HepG2 (cell line): ENCODE measurements around the gene LRRC45. TPM values are rescaled to one million over a fixed set of nuclear protein-coding genes. Genes with fewer than 3 reads are reported as not detected.

Experiments used
- AGO2 ChIP-seq: fragments of 200-400 bp; formaldehyde crosslinking; optimal IDR thresholded peaks from 2 replicates; pipeline ENCODE3; 2017; ENCODE audit warnings: mild to moderate bottlenecking, low read depth, low read length, moderate library complexity
- DMTF1 ChIP-seq: sonication (generic); formaldehyde crosslinking; IDR thresholded peaks from 2 replicates; pipeline ENCODE4 v1.4.0; 2020; ENCODE audit warnings: mild to moderate bottlenecking, missing genetic modification reagents
- FOXM1 ChIP-seq: sonication (generic); formaldehyde crosslinking; IDR thresholded peaks from 2 replicates; pipeline ENCODE4 v1.5.0; 2020; ENCODE audit warnings: missing genetic modification reagents
- FOXP1 ChIP-seq, 2 experiments: fragments of 450-650 bp in 1 of 2; IDR thresholded peaks; 2 replicates each; pipeline ENCODE4 v1.6.1; 2017 to 2018; ENCODE audit warnings: antibody characterized with exemption in 1 of 2
- FOXP4 ChIP-seq: sonication (generic); formaldehyde crosslinking; IDR thresholded peaks from 2 replicates; pipeline ENCODE4 v1.4.0; 2020; ENCODE audit warnings: missing genetic modification reagents
- HCFC1 ChIP-seq: fragments of 150-350 bp; IDR thresholded peaks from 2 replicates; pipeline ENCODE4 v1.6.1; 2014; ENCODE audit warnings: low read depth, low read length
- HOXD1 ChIP-seq: sonication (generic); formaldehyde crosslinking; IDR thresholded peaks from 2 replicates; pipeline ENCODE4 v1.5.0; 2020; ENCODE audit warnings: missing genetic modification reagents
- JUN ChIP-seq: sonication (generic); formaldehyde crosslinking; IDR thresholded peaks from 2 replicates; pipeline ENCODE4 v1.4.0; 2020; ENCODE audit warnings: mild to moderate bottlenecking, missing genetic modification reagents
- MTF1 ChIP-seq: sonication (generic); formaldehyde crosslinking; IDR thresholded peaks from 2 replicates; pipeline ENCODE4 v1.5.0; 2020; ENCODE audit warnings: missing genetic modification reagents
- NCOA1 ChIP-seq: sonication (generic); formaldehyde crosslinking; IDR thresholded peaks from 2 replicates; pipeline ENCODE4 v1.9.0; 2021; ENCODE audit warnings: missing genetic modification reagents
- NONO ChIP-seq, 2 experiments: fragments of 450-650 bp in 1 of 2; sonication (generic) in 1 of 2; formaldehyde crosslinking in 1 of 2; IDR thresholded peaks in 1 of 2; conservative IDR thresholded peaks in 1 of 2; 2 replicates each; pipeline versions ENCODE4 v1.6.1 to v1.8.0; 2017 to 2022; ENCODE audit warnings: mild to moderate bottlenecking in 1 of 2, missing genetic modification reagents in 1 of 2, moderate library complexity in 1 of 2
- NRL ChIP-seq: sonication (generic); formaldehyde crosslinking; IDR thresholded peaks from 2 replicates; pipeline ENCODE4 v1.5.0; 2020; ENCODE audit warnings: missing genetic modification reagents, mild to moderate bottlenecking, moderate library complexity, borderline replicate concordance
- PLRG1 ChIP-seq: fragments of 450-650 bp; conservative IDR thresholded peaks from 2 replicates; pipeline ENCODE4 v1.6.1; 2016
- SMAD9 ChIP-seq: sonication (generic); formaldehyde crosslinking; IDR thresholded peaks from 2 replicates; pipeline ENCODE4 v1.5.1; 2020; ENCODE audit warnings: mild to moderate bottlenecking, missing genetic modification reagents
- U2AF1 ChIP-seq: fragments of 200-400 bp; formaldehyde crosslinking; optimal IDR thresholded peaks from 2 replicates; pipeline ENCODE3; 2017; ENCODE audit warnings: mild to moderate bottlenecking, low read depth, low read length
- ZMYM4 ChIP-seq: sonication (generic); formaldehyde crosslinking; IDR thresholded peaks from 2 replicates; pipeline ENCODE4 v1.8.1; 2023; ENCODE audit warnings: mild to moderate bottlenecking, missing genetic modification reagents
- ZNF10 ChIP-seq: sonication (generic); formaldehyde crosslinking; IDR thresholded peaks from 2 replicates; pipeline ENCODE4 v1.4.0; 2020; ENCODE audit warnings: mild to moderate bottlenecking, low read depth, missing genetic modification reagents, borderline replicate concordance
- ZNF574 ChIP-seq: sonication (generic); formaldehyde crosslinking; IDR thresholded peaks from 2 replicates; pipeline ENCODE4 v1.4.0; 2020; ENCODE audit warnings: missing genetic modification reagents
- ZNF597 ChIP-seq: sonication (generic); formaldehyde crosslinking; IDR thresholded peaks from 2 replicates; pipeline ENCODE4 v1.5.0; 2020; ENCODE audit warnings: missing genetic modification reagents
- ZNF629 ChIP-seq: sonication (generic); formaldehyde crosslinking; conservative IDR thresholded peaks from 2 replicates; pipeline ENCODE4 v1.5.0; 2020; ENCODE audit warnings: missing genetic modification reagents
- ZNF777 ChIP-seq: sonication (generic); formaldehyde crosslinking; IDR thresholded peaks from 2 replicates; pipeline ENCODE4 v1.4.0; 2020; ENCODE audit warnings: missing genetic modification reagents
- ZNF788 ChIP-seq: sonication (generic); formaldehyde crosslinking; IDR thresholded peaks from 2 replicates; pipeline ENCODE4 v1.5.0; 2020; ENCODE audit warnings: mild to moderate bottlenecking, missing genetic modification reagents, borderline replicate concordance
- ZNF891 ChIP-seq: sonication (generic); formaldehyde crosslinking; IDR thresholded peaks from 2 replicates; pipeline ENCODE4 v1.5.0; 2020; ENCODE audit warnings: mild to moderate bottlenecking, missing genetic modification reagents
- polyA plus RNA-seq, 8 experiments: library from polyadenylated mRNA; depleted of rRNA in 3 of 8; stranded (reverse) in 7 of 8; unstranded in 1 of 8; fragments of >200 nt; fragmentation: Illumina TruSeq in 4 of 8; extraction: Trizol in 4 of 8; gene quantifications; 2 replicates each; pipeline versions ENCODE4 v1.2.1 to v1.2.3, GENCODE V29; 2011 to 2016; ENCODE audit warnings: low read depth in 4 of 8, missing spikeins in 1 of 8, mixed read lengths in 1 of 8; ENCODE audit not compliant: insufficient read depth in 1 of 8
- total RNA-seq, 5 experiments: library from RNA; depleted of rRNA; stranded (reverse); fragments of >200 nt; fragmentation: Illumina TruSeq; extraction: Trizol; gene quantifications; 2 replicates each; pipeline ENCODE4 v1.2.3, GENCODE V29; 2016; ENCODE audit warnings: low read depth in 1 of 5

The LRRC45 gene
- total and polyA plus RNA-seq, 2 of the 13 experiments (the other 11 are each of a cell fraction or from before 2014, with no cell fraction given), result 11.6 to 48.1 TPM

- TF ChIP-seq FOXP4 (CRISPR knock-in tag), result no peak
- no peak for TF ChIP-seq ZNF788 (CRISPR knock-in tag)
- TF ChIP-seq FOXM1 (CRISPR knock-in tag), result 0 out of 2 replicates have a peak, but pooled peaks have one; percentile 36
- TF ChIP-seq ZNF597 (CRISPR knock-in tag), result peak; percentile 72; the same call in 1 of the 2 replicates
- TF ChIP-seq JUN (CRISPR knock-in tag), result no peak
- 0 out of 2 replicates have a peak, but pooled peaks have one; percentile 17 for TF ChIP-seq HOXD1 (CRISPR knock-in tag)
- TF ChIP-seq NRL, result 0 out of 2 replicates have a peak, but pooled peaks have one; percentile 21
- no peak for TF ChIP-seq DMTF1 (CRISPR knock-in tag)
- TF ChIP-seq NONO (IDR thresholded peaks at IDR 0.05), result no peak
- no peak; the same call in 1 of the 2 replicates for TF ChIP-seq NONO (CRISPR knock-in tag; conservative IDR thresholded peaks at IDR 0.05)
- peak; percentile 82 for TF ChIP-seq AGO2
- peak; percentile 15; the same call in 1 of the 2 replicates for TF ChIP-seq ZNF891 (CRISPR knock-in tag)
- no peak for TF ChIP-seq ZNF777
- 0 out of 2 replicates have a peak, but pooled peaks have one; percentile 4 for TF ChIP-seq ZNF629 (CRISPR knock-in tag)
- TF ChIP-seq ZNF10, result no peak
- TF ChIP-seq ZNF574 (CRISPR knock-in tag), result no peak
- 0 out of 2 replicates have a peak, but pooled peaks have one; percentile 21 for TF ChIP-seq SMAD9 (CRISPR knock-in tag)
- peak; percentile 58 for TF ChIP-seq U2AF1
- no peak for TF ChIP-seq FOXP1 (IDR thresholded peaks at IDR 0.05)
- no peak for TF ChIP-seq FOXP1 (CRISPR knock-in tag; IDR thresholded peaks at IDR 0.05)
- peak; percentile 11; the same call in 1 of the 2 replicates for TF ChIP-seq ZMYM4 (CRISPR knock-in tag)
- TF ChIP-seq NCOA1 (CRISPR knock-in tag), result peak; percentile 76; the same call in 1 of the 2 replicates
- TF ChIP-seq PLRG1, result no peak
- 0 out of 2 replicates have a peak, but pooled peaks have one; percentile 21 for TF ChIP-seq MTF1 (CRISPR knock-in tag)
- TF ChIP-seq HCFC1, result no peak
These were observed 2.5 kb upstream of the LRRC45 start (continued) for GRCh38 chr17:82020572-82021106.
